Measurements from ENCODE around the gene CHRNA10. TPM values are rescaled to one million over a fixed set of nuclear protein-coding genes. Genes with fewer than 3 reads are reported as not detected.

Gene CHRNA10
- total RNA-seq, 1 experiment from 2014 or later = 1.9 TPM

DNA sequence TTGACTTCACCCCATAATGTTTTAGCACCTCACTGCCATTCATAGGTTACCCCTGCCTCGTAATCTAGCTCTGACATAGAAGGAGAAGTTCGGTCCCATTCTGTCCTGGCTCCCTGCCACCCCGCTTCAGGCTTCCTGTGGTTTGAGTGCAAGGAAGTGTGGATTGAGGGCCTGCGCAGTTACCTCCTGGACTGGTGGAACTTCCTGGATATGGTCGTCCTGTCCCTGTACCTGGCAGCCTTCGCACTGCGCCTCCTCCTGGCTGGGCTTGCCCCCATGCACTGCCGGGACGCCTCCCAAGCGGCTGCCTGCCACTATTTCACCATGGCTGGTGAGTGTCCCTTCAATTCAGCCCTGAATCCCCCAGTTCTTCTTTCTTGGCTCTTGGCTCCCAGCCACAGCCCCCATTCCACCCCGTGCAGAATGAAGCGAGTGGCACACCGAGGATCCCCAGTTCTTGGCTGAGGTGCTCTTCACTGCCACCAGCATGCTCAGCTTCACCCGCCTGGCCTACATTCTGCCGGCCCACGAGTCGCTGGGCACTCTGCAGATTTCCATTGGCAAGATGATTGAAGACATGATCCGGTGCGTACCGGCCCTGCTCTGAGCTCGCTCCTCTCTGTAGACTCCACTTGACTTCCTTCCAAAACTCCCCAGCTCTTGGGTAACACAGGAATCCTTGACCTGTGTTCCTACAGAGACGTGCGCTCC, 44.8 kb downstream of the CHRNA10 start:
- POLR2A ChIA-PET (ENCODE audit: unreplicated experiment) = no interaction called here
- Histone ChIP-seq H3K9me3 (ENCODE audit: insufficient read depth, low read depth) (no peaks in the 10 kb centered on the region), H4K20me1 (ENCODE audit: insufficient read depth) (no peaks in the 10 kb centered on the region), H3K27ac (no peak overlapping the region), H3K9me2 (ENCODE audit: insufficient read depth) (no peaks in the 10 kb centered on the region), H3F3A (ENCODE audit: insufficient read depth, low read depth) (no peaks in the 10 kb centered on the region), H2AFZ (no peak overlapping the region), H3K36me3 (ENCODE audit: low read depth) (no peaks in the 10 kb centered on the region), H3K79me2 (ENCODE audit: low read depth) (no peaks in the 10 kb centered on the region), H3K27me3 (ENCODE audit: insufficient read depth, low read depth) (no peaks in the 10 kb centered on the region), H3K4me2 (no peak overlapping the region), H3K4me1 (replicated peaks; ENCODE audit: insufficient read depth) (no peaks in the 10 kb centered on the region), H3K4me3 (no peak overlapping the region)
- TF ChIP-seq, protein P1, sequence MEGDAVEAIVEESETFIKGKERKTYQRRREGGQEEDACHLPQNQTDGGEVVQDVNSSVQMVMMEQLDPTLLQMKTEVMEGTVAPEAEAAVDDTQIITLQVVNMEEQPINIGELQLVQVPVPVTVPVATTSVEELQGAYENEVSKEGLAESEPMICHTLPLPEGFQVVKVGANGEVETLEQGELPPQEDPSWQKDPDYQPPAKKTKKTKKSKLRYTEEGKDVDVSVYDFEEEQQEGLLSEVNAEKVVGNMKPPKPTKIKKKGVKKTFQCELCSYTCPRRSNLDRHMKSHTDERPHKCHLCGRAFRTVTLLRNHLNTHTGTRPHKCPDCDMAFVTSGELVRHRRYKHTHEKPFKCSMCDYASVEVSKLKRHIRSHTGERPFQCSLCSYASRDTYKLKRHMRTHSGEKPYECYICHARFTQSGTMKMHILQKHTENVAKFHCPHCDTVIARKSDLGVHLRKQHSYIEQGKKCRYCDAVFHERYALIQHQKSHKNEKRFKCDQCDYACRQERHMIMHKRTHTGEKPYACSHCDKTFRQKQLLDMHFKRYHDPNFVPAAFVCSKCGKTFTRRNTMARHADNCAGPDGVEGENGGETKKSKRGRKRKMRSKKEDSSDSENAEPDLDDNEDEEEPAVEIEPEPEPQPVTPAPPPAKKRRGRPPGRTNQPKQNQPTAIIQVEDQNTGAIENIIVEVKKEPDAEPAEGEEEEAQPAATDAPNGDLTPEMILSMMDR (conservative IDR thresholded peaks at IDR 0.05) = no peak
- no TSS peak for BruUV-seq (replicated peaks)
- intact Hi-C loops (cut with micrococcal nuclease; ENCODE audit: unreplicated experiment) = no loop called here
- no peak for DNase-seq
- CTCF ChIA-PET = no interaction called here

DNA sequence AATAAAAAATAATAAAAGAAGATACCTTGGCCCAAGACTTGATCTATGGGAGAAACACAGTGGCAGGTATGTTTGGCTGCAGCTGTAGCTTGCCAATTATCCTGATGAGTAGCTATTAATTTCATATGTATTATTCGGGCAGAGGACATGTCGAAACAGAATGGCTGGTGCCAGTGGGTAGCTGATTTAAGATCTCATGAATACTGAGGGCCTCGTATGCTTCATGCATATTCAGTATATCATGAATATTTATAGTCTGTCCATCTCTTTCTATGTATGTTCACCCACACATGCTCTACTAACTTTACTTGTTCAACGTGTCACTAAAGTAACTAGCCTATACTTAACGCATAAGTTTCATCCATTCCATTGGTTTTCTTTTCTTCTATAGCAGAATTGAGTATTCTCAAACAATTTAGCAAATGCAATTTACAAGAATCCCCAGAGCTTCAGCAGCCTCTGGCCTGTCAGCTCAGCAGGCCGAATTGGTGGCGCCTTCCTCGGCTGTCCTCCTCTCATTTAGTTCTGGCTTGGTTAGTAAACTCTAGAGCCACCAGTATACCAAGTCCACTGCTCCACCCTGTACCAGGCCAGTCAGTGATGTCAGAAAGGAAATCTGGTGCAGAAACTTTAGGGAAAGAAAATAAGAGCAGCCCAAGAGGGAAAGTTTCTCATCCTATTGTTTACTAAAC, 47.3 kb downstream of the CHRNA10 start:
- no peak overlapping the region for H3K4me2 ChIP-seq
- H3K27ac ChIP-seq = no peak overlapping the region
- DNase-seq = no peak
- no peak overlapping the region for H3K4me3 ChIP-seq
- H2AFZ ChIP-seq = no peak overlapping the region
- no peaks in the 10 kb centered on the region for H3K36me3 ChIP-seq (ENCODE audit: low read depth)
- CTCF ChIA-PET = no interaction called here
- H3K9me2 ChIP-seq (ENCODE audit: insufficient read depth) = no peaks in the 10 kb centered on the region
- no TSS peak for BruUV-seq (replicated peaks)
- no peak for TF ChIP-seq EZH2 (IDR thresholded peaks at IDR 0.05; ENCODE audit: low read depth)
- TF ChIP-seq, protein P1 (conservative IDR thresholded peaks at IDR 0.05) = no peak
- POLR2A ChIA-PET (ENCODE audit: unreplicated experiment) = no interaction called here
- H3F3A ChIP-seq (ENCODE audit: insufficient read depth, low read depth) = no peaks in the 10 kb centered on the region
- no peaks in the 10 kb centered on the region for H3K9me3 ChIP-seq (ENCODE audit: insufficient read depth, low read depth)
- no peaks in the 10 kb centered on the region for H3K79me2 ChIP-seq (ENCODE audit: low read depth)
- no peaks in the 10 kb centered on the region for H3K4me1 ChIP-seq (replicated peaks; ENCODE audit: insufficient read depth)
- H4K20me1 ChIP-seq (ENCODE audit: insufficient read depth) = no peaks in the 10 kb centered on the region
- H3K27me3 ChIP-seq (ENCODE audit: insufficient read depth, low read depth) = no peaks in the 10 kb centered on the region
- intact Hi-C loops (cut with micrococcal nuclease; ENCODE audit: unreplicated experiment) = no loop called here

- Histone ChIP-seq H3K9me3 (ENCODE audit: insufficient read depth, low read depth) (no peaks in the 10 kb centered on the region), H3K79me2 (ENCODE audit: low read depth) (no peaks in the 10 kb centered on the region), H3K36me3 (ENCODE audit: low read depth) (no peaks in the 10 kb centered on the region), H3F3A (ENCODE audit: insufficient read depth, low read depth) (no peaks in the 10 kb centered on the region), H3K9me2 (ENCODE audit: insufficient read depth) (no peaks in the 10 kb centered on the region), H2AFZ (no peak overlapping the region), H3K4me1 (replicated peaks; ENCODE audit: insufficient read depth) (no peaks in the 10 kb centered on the region), H4K20me1 (ENCODE audit: insufficient read depth) (no peaks in the 10 kb centered on the region), H3K27ac (no peak overlapping the region), H3K27me3 (ENCODE audit: insufficient read depth, low read depth) (no peaks in the 10 kb centered on the region), H3K4me3 (no peak overlapping the region), H3K4me2 (no peak overlapping the region)
- no peak for DNase-seq
- TF ChIP-seq, protein P1 (conservative IDR thresholded peaks at IDR 0.05) = no peak
- no peak for TF ChIP-seq EZH2 (IDR thresholded peaks at IDR 0.05; ENCODE audit: low read depth)
- intact Hi-C loops (cut with micrococcal nuclease; ENCODE audit: unreplicated experiment) = no loop called here
- BruUV-seq (replicated peaks) = no TSS peak
- CTCF ChIA-PET = no interaction called here
- POLR2A ChIA-PET (ENCODE audit: unreplicated experiment) = no interaction called here
Observed at GRCh38 chr11:3623121-3623520, 48.1 kb downstream of the CHRNA10 start.

Data from PC-9 (cell line).